Keratinocyte (primary cell): ENCODE measurements around the gene CCL28.

ENCODE experiments used
- CTCF ChIP-seq, 3 experiments: IDR thresholded peaks in 1 of 3; conservative IDR thresholded peaks in 1 of 3; optimal IDR thresholded peaks in 1 of 3; 2 replicates in 2 of 3; 3 replicates in 1 of 3; pipeline versions ENCODE3 to v1.5.1; 2011; ENCODE audit warnings: low read length in 3 of 3, mild to moderate bottlenecking in 3 of 3, moderate library complexity in 2 of 3, control low read depth in 1 of 3, inconsistent platforms in 1 of 3; ENCODE audit not compliant: insufficient read depth in 2 of 3; ENCODE audit errors: extremely low read depth in 1 of 3
- EZH2 ChIP-seq: IDR thresholded peaks from one replicate; pipeline ENCODE4 v1.6.1; 2012; ENCODE audit warnings: inconsistent platforms, mild to moderate bottlenecking, low read length, moderate library complexity

GRCh38 chr5:43336159-43336558 is 76.0 kb downstream of the CCL28 start:
- TF ChIP-seq CTCF (optimal IDR thresholded peaks at IDR 0.05 in 1 of 3, IDR thresholded peaks at IDR 0.05 in 1 of 3, conservative IDR thresholded peaks at IDR 0.05 in 1 of 3; ENCODE audit: extremely low read depth in 1 of 3, insufficient read depth in 2 of 3, low read length in 3 of 3): no peak
- TF ChIP-seq EZH2: no peak
